ENCODE data around the gene TM4SF5.

DNA sequence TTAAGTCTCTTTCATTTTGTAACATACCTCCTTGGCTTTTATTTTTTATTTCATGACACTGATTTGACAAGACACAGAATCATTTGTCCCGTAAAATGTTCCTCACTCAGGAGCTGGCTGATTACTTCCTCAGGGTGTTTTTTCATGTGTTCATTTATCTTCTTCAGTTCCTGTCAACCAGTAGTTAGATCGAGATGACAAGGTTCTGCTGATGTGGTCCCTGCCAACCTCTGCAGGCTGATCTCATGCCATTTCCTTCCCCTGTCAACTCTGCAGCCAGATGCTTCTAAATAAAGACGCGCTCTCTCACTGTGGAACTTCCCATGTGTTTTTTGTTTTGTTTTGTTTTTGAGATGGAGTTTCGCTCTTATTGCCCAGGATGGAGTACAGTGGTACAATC, 23.8 kb upstream of the TM4SF5 start:
- TF ChIP-seq POLR2AphosphoS5 (IDR thresholded peaks at IDR 0.05; ENCODE audit: low read depth, low read length) (no peak), EP300 (IDR thresholded peaks at IDR 0.05; ENCODE audit: borderline replicate concordance in 1 of 2, low read depth in 1 of 2, low read length in 1 of 2) (no peak), CTCF (IDR thresholded peaks at IDR 0.05) (no peak), CHD2 (IDR thresholded peaks at IDR 0.05; ENCODE audit: low read length, partially characterized antibody) (no peak), RAD21 (IDR thresholded peaks at IDR 0.05; ENCODE audit: low read length) (no peak), NFIC (IDR thresholded peaks at IDR 0.05; ENCODE audit: borderline replicate concordance) (no peak), JUND (IDR thresholded peaks at IDR 0.05) (no peak), NRF1 (IDR thresholded peaks at IDR 0.05; ENCODE audit: low read depth, low read length) (no peak), YY1 (IDR thresholded peaks at IDR 0.05; ENCODE audit: low read depth) (no peak), TCF12 (IDR thresholded peaks at IDR 0.05) (no peak), GABPA (IDR thresholded peaks at IDR 0.05; ENCODE audit: low read depth) (no peak), SIN3A (IDR thresholded peaks at IDR 0.05; ENCODE audit: borderline replicate concordance, low read depth, low read length) (no peak), FOSL2 (IDR thresholded peaks at IDR 0.05; ENCODE audit: borderline replicate concordance, low read depth) (no peak)

All from SK-N-SH (cell line).